ENCODE data around the gene KAT6B.

Gene KAT6B

DNA sequence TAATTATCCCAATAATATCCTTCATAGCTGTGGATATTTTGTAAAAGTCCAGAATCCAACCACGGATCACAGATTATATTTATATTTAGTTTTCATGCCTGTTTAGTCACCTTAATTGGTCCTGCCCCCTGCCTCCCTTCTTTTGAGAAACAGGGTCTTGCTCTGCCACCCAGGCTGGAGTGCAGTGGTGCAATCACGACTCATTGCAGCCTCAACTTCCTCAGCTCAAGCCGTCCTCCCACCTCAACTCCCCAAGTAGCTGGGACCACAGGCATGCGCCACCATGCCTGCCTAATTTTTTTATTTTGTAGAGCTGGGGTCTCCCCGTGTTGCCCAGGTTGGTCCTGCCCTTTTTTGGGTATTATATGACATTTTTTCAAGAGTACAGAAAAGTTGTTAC lies 129.4 kb downstream of the KAT6B start:
- DNase-seq (ENCODE audit: low read depth), result no peak

DNA sequence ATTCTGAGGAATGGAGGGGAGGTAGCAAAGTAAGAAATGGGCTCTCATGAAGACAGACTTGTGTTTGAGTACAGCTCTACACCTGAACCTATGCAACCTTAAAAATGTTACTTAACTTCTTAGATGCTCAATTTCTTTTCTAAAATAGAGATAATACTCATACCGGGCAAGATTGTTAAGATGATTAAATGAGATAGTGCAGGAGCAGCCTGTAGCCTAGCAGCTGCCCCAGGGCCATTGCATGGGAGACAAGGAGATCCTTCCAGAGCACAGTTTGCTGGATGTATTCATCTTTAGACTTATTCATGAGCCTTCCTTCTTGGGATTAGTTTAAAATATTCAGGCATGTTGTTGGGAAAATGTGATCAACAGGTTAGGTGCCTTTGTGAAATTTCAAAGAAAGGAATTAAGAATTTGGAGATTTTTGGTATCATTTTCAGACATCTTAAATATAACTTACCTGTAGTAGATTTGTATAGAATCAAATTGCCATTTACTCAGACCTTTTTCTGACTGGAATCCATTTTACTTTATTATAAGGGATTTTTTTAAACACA lies 130.2 kb downstream of the KAT6B start:
- DNase-seq (ENCODE audit: low read depth), result no peak

DNA sequence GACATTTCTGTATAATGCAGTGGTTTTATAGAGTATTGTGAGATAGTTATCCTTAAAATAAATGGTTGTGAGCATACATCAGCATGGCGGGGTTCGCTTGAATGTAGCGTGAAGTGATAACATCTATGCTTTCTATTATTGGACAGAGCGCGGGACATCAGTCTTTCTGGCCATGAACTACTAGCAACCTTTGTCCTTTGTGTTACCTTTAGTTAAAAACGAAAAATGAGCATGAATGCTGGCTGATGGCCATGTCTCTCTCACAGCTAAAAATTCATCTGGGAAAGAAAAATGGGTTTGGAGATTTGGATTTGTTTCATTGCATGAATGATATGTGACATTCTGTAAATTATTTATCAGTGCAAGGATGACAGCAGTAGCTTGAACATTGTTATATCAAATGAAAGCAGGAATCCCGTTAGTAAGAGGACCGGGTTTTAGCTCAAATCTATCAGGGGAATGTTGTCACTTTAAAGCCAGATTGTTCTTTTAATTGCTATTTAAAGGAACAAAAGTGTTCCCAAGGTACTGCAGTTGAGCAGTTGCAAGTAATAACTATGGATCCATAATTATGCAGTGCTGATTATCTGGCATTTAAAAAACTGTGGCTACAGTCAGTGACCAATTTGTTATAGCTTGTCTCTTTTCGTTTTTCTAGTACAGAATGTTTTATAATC lies 131.0 kb downstream of the KAT6B start:
- no peak for DNase-seq (ENCODE audit: low read depth)

DNA sequence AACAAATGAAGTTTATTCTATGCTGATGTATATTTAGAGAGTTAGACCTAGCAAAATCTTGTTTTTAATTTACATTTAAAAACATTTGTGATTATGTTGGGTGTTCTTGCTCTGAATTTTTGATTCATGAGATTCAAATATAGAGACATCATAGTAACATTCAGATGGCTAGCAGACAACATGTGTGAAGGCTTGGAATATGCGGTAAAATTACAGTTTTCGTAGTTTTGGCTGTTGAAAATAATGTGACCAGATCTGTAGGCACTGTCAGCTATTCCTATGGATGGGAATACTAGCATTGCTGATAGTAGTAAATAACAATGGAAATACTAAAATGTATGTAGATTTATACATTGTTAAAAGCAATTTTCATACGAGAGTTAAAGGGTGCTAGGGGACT lies 131.9 kb downstream of the KAT6B start:
- no peak for DNase-seq (ENCODE audit: low read depth)

DNA sequence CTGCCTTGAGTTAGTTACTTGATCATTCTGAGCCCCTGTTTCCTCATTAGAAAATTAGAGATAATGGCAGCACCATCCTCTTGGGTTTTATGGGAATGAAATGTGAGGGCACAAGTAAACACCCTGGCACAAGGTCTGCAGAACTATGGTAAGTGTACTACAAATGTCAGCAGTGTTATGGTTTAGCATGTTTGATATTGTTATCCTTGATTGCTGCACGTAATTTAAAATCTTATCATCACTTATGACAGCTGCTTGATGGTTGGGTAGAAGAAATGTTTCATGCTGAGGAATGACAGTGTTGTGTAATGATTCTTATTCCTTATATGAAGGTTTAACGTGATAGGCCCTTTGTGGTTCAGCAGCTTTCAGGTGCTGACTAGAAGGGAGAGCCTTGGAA lies 134.3 kb downstream of the KAT6B start:
- DNase-seq (ENCODE audit: low read depth), result no peak

DNA sequence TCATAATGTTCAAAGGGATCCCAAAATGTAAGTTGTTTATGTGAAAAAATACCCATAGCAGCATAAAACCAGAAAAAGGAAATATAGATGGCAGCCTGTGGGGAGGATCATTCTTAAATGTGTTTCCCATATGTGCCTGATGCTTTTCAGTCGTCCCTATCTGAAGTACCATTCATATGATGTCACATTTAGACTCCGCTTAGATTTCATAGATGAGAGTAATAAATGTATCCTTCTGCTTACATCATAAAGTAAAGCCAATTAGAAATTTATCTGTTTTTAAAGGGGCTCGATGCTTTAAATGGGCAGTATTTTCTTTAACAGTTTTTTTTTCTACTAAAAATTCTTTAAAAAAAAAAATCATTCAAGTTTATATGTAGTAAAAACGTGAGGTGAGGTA lies 136.1 kb downstream of the KAT6B start:
- DNase-seq (ENCODE audit: low read depth), result no peak

DNA sequence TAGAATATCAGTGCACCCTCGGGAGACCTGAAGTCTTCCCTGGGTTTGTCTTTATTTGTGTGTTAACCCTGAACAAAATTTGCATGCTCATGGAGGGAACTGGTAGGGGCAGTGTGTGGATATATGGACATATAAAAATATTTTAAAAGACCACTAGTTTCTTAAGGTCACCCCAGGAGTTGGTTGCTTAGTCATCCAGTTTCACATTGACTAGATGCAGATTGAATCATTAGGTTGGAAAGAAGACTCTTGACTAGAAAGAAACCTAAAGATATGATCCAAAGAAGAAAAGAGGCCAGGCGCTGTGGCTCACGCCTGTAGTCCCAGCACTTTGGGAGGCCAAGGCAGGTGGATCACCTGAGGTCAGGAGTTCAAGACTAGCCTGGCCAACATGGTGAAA lies 137.1 kb downstream of the KAT6B start:
- no peak for DNase-seq (ENCODE audit: low read depth)

DNA sequence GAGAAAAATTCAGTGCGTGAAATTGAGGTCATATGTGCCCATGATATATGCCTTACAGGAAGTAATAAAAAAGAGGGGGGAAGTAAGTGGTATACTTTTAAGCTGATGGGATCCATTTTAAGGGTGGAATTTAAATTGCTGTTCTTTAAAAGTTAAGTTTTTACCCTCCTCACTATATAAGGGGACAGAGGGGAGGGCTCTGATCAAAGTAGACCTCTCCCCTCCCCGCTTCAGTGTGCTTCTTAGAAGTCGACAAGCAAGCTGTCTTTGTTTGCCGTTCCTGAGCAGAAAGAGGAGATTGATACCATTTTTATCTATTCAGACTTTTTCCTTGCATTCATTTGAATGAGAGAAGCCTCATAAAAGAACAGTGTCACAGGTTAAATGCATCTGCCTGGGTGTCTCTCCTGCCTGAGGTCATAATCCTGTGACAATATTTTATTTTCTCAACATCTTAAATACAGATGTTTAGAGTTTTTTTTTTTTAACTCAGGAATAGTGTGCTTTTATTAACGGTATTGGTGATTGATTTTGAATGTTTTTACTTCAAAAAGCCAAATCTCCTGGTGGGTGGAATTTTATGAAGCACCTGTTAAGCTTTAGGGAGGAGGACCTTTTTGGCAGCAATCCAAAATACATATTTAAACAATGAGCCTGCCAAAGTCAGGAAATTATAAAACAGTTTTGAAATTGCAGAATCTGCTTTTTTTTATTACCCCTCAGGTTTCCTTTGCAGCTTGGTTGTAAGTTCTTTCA lies 141.7 kb downstream of the KAT6B start:
- no peak for DNase-seq (ENCODE audit: low read depth)

DNA sequence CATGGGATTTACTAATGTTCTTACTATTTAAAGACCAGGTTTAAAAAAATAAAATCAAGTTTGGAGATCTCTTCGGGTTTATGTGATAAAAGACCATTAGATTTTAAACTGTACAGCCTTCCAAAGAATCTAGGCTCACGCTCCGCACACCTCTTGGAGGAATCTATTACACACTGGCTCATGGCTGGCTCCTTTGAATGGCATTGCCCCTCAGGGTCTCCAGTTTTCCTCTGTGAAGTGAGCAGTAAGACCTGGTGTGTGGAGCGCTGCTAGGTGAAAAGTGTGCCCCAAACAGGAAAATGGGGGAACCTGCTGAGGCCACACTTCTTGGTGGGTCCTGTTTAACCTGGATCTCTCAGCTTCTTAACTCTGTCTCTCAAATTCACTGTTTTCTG lies 142.3 kb downstream of the KAT6B start:
- DNase-seq (ENCODE audit: low read depth), result no peak

DNA sequence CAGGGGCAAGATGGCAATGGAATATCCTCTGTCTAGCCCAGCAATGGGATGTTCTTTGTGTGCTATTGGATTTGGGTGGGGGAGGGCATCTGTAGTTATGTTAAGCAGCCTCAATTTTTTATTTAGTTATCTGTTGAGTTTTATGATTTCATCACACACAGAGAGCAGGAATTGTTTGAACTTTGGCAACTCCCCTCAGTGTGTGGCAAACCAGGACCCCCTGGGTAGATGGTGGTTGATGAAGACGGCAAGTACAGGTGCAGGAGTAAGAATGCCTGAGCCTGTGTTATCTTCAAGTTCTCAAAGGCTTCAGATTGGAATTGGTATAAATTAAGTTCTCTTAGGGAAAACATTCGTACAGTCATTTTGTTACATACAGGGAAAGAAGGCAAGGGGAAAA lies 142.7 kb downstream of the KAT6B start:
- DNase-seq (ENCODE audit: low read depth), result no peak

DNA sequence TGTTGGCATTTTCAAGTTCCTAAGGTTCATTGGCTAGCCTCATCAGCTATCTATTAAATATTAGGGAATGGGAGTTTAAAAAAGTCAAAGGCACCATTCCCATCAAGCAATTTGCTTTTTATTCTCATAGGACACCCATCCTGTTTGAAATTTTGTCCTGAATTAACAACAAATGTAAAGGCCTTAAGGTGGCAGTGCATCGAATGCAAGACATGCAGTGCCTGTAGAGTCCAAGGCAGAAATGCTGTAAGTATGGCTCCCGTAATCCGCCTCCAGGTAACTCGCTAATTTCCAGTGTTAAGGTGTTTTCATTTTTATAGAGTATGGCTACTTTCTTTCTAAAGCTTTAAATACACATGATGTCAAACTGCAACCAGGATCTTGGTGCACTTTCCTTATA lies 143.1 kb downstream of the KAT6B start:
- DNase-seq (ENCODE audit: low read depth), result no peak

DNA sequence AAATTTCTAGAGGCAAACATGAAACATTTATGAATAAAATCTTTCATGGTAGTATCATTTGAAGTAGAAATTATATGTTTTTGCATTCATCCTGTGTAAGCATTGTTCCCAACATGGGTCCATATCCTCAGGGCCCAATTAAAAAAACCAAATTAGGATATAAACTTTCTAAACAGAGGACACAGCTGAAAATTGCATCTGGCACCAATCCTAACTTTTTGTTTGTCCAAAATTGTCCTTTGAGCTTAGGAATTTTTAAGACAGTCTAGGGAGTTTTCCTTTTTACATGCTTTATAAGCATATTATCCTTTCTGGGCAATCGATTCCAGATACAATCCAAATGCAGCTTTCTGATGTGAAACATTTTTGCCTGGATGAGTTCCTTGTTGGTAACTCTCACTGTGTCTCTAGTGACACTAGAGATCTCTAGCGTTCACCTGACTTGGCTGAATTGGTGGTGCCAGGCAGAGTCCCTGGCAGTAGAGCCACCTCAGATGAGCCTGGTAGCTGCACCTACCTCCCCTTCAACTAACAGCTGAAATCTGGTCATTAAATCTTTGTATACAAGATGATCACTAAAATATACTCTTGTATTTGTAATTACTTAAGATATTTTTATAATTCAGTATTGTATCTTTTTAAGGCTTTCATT lies 147.5 kb downstream of the KAT6B start:
- DNase-seq (ENCODE audit: low read depth), result no peak

DNA sequence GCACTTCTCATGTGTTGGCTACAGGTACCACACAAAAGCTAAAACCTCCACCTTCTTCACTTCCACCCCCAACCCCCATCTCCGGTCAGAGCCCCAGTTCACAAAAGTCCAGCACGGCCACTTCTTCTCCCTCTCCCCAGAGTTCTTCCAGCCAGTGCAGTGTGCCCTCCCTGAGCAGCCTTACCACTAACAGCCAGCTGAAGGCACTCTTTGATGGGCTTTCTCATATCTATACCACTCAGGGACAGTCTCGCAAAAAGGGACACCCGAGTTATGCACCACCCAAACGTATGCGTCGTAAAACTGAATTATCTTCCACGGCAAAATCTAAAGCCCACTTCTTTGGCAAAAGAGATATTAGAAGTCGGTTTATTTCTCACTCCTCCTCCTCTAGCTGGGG lies 149.4 kb downstream of the KAT6B start:
- no peak for DNase-seq (ENCODE audit: low read depth)

DNA sequence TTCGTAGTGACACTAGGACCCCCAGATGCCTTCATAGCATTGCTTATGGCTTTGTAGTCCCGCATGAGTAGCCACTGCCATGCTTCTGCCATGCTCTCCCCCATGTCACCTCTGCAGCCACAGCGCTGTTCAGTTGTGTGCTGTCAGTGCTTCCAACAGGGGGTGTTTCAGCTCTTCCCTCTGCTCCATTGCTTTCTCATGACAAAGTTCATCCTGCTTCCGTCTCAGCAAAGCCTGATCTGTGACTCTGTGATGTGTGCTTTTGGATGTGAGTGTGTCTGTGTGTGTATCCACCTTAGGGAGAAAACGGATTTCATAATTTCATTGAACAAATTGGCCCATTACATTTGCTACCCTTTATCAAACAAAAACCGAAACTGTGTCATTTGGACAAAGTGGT lies 150.2 kb downstream of the KAT6B start:
- DNase-seq (ENCODE audit: low read depth), result no peak

DNA sequence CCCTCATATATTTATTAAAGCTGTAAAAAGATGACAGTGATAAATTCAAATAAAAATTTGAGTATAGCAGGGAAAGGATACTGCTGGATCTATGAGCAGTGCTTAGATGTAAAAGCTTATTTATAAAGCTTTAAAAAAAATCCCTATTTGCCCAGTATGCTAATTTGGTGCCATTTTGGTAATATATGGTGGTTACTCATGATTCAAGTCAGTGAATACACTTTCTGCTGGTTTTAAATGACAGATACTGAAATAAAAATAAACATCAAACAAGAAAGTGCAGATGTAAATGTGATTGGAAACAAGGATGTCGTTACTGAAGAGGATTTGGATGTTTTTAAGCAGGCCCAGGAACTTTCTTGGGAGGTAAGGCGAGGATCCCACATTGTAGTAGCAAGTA lies 150.7 kb downstream of the KAT6B start:
- DNase-seq (ENCODE audit: low read depth), result no peak

DNA sequence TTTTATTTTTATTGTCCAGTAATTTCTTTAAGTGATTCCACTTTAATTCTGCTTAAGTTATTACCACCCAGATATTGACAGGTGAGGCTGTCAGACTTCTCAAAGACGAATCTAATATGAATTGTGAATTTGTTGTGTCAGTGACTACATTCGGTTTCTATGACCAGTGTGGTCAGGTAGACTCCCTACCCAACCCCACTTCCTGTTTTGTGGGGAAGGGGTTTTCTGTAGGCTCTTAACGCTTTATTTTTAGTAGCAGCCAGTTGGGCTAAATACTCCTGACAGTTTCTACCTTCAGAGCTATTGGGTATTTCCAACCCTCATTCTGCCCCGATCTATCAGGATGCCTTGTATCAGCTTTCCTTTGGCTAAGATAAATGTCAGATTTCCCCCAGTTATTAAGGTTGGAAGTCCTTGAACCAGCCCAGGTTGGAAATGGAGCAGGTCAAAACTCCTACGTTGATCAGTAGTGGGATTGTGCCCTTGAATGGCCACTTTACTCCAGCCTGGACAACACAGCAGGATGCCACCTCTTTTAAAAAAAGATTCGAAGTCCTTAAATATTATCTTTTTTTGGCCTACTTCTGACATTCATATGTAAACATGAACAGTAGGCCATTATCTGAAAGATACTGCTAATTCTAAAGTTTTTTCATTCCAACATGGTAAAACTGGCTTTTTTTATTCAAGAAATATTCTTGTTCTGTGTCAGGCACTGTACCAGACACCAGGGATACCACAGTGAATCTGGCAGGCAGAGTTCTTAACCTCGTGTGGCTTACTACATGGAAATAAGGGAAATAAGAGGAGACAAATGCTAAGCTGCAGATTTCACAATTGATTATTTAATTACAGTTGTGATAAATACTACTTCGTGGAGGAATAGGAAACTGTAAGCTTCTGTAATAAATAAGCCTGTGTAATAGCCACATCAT lies 151.8 kb downstream of the KAT6B start:
- DNase-seq (ENCODE audit: low read depth), result no peak

DNA sequence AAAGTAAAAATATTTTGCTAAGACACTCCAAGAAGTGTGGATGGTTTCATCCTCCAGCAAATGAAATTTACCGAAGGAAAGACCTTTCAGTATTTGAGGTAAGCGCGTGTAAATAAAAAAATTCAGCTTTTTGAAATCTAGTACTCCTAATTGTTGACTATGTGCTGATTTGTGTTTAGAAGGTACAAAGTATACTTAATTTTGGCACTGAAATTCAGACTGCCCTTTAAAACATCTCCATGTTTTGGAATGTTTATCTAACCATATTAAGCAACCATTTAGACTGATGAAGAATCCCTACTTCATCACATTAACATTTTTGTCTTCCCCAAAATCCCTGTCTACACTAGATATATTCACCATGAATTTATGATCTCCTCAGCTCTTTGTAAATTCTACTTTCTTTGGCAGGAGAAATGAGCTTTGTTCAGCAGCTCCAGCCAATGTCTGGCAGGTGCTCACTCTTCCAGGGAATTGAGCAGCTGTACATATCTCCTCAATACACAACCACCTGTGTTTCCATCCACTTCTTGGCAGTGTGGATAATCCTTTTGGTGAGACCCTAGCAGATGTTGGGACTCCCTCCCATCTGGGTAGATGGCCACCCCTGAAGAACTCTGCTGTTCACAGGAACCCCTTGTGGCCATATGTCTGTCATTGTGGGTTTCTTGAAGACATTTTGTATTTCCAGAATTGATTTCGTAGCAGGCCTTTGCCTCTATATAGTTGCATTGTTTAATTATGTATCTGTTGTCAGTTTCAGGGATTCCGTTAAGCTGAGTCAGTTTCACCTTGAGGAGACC lies 155.6 kb downstream of the KAT6B start:
- no peak for DNase-seq (ENCODE audit: low read depth)

DNA sequence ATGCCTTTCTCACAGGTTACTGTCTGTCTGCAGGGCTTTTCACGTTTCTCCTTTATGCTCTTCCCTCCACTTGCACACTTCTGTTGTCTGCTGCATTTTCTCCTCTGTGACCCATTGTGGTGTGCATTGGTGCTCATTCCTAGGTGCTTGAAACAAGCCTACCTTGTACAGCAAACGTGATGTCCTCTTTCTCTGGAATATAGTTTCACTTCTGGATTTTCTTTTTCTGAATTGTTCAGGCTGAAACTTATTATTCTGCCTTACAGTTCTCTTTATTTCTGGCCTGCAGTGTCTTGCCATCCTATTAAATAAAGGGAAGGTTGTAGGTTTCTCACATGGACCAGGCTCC lies 156.2 kb downstream of the KAT6B start:
- DNase-seq (ENCODE audit: low read depth), result no peak

DNA sequence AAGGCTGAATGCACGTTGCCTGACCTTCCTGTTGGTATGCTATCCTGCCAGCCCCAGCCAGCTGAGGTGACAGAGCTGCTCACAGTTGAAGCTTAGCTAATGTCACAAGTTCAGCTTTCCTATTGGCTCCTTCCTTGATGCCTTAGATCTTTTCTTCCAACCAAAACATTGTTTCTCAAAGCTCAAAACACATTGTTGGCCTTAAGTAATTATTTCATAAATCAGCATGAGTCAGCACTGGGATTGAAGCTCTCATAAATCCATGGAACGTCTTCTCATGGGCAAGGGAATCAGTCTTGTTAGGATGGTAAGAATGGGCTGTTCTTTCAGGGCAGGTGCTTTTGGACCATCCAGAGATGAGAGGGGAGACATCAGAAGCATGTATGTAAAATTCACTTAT lies 157.0 kb downstream of the KAT6B start:
- no peak for DNase-seq (ENCODE audit: low read depth)

DNA sequence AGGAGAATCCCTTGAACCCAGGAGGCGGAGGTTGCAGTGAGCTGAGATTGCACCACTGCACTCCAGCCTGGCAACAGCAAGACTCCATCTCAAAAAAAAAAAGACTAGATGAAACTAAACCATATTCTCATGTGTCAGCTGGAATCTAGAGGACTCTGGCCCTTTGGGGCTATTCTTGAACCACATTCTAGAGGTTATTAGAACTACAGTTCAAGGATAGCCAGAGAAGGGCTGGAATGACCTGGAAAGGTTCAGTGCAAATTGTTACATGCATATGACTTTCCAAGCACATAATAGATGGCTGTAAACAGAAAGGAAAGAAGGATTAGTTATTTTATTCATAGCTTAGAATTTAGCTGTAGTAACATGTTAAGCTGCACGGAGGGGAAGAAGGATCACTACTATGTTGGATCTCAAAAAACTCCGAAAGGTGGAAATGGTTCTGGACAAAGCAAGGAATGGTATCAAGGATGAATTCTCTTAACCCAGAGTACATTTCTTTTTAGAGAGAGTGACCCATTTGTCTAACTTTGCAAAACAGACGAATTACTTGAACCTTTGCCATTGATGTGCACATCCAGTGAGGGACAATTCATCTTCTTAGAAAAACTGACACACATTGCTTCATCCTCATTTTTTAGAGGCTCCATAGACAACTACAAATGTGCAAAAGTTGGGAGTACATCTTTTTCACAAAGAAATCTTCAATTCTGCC lies 161.1 kb downstream of the KAT6B start:
- peak; percentile 47 for DNase-seq (ENCODE audit: low read depth)
